HG02571 (cell line): ENCODE measurements around the gene SELENON.

Experiments used
- ATAC-seq: cut with Tn5 transposase; IDR thresholded peaks from one replicate; pipeline ENCODE4 v1.9.1; 2021; ENCODE audit warnings: mild to moderate bottlenecking, moderate library complexity; ENCODE audit not compliant: unreplicated experiment

SELENON gene

DNA sequence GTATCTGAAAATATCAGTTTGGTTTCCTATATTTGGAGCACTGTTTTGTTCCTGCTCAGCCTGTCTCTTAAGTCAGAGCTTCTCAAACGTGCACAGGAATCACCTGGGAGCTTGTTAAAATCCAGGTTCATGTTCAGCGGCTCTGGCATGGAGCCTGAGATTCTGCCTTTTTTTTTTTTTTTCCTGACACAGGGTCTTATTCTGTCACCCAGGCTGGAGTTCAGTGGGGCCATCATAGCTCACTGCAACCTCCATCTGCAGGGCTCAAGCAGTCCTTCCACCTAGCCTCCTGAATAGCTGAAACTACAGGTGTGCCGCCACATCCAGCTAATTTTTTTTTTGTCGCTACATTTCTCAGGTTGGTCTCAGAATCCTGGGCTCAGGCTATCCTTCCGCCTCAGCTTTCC, 12.2 kb upstream of the SELENON start:
- ATAC-seq, result no peak

DNA sequence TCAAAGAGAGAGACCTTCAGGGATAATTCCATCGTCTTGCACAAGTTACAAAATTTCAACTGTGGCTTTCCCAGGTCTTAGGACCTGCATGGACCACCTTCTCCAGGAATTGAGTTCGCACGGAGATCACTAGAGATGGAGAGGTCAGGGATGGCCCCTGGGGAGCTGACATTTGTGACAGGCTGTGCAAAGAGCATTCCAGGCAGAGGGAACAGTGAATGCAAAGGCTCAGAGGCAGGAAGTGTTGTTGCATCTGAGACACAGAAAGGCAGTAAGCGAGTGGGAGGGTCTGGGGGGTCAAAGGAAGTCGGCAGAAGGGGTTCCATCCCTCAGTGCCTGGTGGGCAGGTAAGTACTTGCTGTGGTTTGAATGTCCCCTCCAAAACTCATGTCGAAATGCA, 9.5 kb upstream of the SELENON start:
- no peak for ATAC-seq

DNA sequence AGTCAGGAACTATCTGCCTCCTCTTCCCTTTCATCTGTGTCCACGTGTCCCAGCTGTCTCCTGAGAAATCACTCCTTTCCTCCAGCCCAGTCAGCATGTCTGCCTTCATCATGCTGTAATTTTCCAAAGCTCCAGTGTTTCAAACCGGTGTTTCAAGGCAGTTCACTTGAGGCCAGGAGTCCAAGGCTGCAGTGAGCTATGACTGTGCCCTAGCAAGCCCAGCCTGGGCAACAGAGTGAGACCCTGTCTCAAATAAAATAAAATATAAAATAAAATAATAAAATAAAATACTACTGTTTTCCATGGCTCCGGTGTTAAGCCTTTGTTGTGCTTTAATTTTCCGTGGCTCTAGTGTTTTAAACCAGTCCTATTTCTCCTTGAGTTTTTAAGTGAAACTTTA, 7.9 kb upstream of the SELENON start:
- ATAC-seq, result no peak

DNA sequence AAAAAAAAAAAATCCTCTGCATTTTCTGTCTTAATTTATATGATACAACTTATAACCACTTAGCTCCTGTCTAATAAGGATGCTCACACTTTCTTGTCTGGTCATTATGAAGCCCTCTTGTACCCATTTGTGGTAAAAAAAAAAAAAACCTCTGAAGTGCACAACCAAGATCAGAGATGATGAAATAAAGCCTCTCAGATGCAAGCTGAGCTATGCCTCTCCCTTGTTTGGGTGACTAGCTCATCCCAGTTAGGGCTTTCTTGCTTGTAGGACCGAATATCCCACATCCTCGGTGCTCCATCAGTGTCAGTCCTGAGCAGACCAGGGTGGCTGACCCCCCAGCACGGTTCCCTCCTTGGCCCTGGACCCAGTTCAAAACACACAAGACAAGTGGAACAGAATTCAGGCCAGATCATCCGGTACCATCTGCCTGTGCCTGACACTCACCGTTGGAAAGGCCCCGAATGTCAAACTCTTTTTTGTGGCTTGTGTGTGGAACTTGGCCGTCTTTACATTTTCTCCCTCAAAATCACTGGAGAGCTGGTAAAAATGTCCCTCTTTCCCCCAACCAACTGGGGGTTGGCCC, 6.3 kb upstream of the SELENON start:
- no peak for ATAC-seq

DNA sequence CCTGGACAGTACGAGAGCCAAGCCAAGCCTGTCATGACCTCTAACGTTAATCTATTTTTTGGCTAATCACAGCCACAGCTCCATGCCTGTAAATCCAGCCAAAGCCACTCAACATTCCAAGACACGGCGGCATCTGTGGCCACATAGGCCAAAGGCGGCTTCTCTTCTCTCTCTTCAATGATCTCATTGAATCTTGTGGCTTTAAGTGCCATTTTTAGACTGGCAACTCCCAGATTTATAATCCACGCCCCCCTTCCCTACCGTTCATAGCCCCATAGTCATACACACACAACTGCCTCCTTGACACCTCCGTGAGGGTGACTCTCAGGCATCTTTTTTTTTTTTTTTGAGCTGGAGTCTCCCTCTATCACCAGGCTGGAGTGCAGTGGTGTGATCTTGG, 5.7 kb upstream of the SELENON start:
- ATAC-seq, result no peak

DNA sequence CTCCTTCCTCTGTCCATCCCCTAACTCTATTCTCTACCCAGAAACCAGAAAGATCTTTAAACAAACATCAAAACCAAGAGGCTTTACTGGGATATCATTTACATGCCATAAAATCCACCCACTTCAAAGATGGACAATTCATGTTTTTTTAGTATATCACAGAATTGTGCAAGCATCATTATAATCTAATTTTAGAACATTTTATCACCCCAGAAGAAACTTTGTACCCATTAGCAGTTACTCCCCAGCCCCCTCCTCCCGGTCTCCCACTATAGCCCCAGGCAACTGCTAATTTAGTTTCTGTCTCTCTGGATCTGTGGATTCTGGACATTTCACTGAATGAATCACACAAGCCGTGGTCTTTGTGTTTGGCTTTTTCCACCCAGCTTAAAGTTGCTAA, 4.8 kb upstream of the SELENON start:
- no peak for ATAC-seq

DNA sequence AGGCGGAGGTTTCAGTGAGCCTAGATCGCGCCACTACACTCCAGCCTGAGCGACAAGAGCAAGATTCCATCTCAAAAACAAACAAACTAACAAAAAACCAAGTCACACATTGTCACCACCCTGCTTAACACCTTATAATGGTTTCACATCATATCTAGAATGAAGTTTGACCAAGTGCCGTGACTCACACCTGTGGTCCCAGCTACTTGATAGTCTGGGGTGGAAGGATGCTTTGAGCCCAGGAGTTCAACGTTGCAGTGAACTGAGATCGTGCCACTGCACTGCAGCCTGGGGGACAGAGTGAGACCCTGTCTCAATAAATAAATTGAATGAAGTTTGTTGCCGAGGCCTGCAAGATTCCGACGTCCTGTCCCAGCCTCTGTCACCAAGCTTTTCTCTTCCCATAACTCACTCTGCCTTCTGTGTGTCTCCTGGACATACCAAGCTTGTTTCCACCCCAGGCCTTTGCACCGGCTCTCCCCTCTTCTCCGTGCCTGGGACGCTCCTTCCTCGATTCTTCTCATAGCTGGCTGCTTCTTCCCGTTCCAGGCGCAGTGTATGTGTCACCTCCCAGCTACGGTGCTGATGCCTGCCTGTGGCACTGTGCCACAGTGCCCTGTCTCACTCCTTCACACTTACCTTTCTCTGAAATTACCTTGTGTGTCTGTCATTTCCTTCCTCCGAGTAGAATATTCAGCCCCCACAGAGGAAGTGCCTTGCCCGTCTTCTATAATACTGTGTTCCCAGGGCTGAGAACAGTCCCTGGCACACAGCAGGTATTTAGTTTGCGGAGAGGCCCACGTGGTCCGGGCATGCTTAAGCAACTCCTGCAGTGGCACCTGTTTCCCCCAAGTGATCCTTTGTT, 3.8 kb upstream of the SELENON start:
- ATAC-seq, result no peak

DNA sequence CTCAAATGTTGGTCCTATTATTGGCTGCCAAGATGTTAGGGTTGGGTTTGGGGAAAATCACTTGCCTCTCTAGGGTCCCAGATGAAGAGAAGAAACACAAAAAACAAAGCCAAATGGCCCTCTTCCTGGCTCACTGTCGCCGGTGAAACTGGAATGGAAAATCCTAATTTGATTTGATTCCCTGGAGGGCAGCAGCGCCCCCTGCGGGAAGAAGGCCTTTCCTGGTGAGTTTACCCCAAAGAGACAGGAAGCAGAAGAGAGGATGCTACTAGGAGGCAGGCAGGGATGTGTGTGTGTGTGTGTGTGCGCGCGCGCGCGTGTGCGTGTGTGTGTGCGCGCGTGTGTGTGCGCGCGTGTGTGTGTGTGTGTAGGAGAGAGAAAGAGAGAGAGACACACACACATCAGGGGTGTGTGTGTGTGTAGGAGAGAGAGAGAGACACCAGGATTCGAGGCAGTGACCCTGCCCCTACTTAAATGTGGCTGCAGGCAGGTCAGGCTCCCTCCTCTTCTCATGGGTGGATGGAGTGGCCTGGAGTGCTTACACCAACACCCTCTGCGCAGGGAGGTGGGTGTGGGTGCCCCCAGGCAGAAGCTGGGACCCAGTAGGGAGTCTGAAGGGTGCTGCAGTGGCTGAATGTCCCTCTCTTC, 3.1 kb upstream of the SELENON start:
- no peak for ATAC-seq

DNA sequence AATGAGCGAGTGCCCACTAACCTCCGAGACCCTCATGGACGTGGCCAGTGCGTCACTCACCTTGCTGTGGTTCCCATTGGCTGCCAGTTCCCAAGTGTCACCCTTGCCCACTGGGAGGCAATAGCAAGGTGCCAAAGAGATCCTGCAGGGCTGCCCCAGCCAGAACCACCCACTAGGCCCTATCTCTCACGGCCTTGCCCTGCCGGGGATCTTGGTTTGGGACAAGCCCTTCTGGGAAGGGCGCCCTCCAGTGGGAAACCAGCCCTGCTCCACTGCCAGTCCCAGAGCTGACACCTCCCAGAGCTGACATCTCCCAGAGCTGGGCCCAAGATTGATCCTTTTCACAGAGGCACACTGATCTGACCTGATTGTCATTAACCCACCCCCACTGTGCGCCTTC, 2.1 kb upstream of the SELENON start:
- ATAC-seq, result no peak

DNA sequence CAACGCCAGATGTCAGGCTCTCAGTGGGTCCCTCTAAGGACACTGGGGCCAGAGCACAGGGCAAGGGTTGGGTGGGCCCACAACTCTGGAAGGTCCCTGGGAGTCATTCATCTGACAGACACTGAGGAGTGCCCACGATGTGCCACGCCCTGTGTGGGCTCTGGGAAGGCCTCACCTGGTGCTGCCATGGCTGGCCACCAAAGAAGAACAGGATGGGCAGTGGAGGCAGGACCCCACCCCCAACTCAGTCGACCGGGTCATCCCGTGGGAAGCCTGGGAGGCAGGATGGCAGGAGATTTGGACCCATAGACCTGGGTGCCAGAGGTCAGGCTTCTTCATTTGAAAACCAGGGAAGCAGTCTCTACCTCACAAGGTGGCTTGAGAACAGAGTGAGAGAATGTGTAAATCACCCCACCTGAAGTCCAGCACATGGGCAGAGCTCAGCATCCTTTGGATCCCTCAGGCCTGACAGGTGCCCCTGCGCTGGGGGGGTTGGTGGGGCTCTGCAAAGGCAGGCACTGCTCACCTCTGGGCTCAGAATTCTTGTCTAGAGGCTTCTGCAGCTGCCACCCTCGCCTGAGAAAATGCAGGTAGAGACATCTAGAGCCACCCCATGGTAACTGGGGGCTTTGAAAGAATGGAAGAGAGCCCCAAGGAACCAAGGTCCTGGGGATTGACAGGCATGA, 1.2 kb upstream of the SELENON start:
- ATAC-seq, result no peak

DNA sequence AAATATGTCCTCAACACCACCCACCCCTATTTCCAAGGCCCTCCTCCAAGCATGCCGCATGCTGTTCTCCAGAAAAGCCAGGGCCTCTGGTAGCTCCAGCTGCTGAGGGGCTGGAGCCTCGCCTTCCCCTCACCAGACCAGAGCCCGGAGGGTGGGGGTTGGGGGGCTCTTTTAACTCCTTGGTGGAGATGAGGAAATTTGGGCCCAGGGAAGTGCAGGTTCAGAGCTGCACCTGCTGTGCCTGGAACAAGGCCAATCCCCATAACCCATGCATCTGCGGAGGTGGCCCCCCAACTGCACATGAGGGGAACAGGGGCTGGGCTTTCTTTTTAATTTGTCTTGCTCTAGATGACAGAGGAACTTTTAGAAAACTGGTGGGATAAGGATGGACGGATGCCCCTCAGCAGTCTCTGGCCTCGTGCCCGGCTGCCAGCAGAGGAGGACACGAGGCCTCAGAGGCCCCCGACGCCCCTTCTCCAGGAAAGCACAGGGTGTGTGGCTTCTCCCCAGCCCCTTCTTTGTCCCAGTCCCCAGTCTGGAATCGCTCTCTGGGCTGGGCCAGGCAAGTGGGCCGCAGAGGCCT, 550 bp upstream of the SELENON start:
- ATAC-seq, result no peak

DNA sequence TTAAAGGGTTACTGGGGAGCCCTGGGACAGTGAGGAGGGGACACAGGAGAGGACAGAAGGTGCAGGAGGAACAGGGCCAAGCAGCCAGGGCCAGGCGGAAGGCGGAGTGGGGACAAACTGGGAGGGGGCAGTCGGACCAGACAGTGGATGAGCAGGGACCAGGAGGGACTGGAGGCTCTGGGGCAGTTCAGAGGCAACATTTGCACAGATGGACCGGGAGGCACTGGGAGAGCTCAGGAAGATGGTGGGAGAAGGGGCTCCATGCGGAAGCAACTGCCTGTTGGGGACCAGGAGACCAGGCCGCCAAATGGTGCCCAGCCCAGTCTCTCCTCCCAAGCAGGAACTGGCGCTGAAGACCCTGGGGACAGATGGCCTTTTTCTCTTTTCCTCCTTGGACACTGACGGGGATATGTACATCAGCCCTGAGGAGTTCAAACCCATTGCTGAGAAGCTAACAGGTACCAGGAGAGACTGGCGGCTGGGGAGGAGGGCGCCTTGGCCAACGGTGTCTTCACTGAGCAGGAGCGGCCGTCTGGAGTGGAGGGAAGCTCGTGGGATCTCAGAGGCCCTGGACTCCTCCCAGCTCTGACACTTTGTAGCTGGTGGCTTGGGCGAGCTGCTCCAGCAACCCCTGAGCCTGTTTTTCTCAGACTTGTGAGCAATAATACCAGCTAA, 847 bp downstream of the SELENON start:
- no peak for ATAC-seq

DNA sequence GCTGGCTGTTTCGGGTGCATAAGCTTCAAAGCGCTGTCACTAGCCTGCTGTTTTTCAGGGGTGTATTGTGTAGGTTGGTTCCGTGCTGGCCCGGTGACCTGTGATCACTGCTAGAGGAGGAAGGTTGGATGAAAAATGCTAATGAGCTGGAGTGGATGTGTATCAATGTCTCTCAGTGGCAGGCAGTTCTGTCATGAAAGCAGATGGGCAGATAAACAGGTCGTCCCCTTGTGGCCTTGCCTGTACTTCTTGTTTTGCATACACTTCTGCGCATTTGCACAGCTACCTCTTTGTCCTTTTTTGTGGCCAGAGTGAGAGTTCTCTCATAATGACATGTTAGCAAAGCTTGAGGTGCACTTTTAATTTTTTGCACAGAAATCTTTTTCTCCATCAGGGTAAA, 2.9 kb downstream of the SELENON start:
- ATAC-seq, result no peak

DNA sequence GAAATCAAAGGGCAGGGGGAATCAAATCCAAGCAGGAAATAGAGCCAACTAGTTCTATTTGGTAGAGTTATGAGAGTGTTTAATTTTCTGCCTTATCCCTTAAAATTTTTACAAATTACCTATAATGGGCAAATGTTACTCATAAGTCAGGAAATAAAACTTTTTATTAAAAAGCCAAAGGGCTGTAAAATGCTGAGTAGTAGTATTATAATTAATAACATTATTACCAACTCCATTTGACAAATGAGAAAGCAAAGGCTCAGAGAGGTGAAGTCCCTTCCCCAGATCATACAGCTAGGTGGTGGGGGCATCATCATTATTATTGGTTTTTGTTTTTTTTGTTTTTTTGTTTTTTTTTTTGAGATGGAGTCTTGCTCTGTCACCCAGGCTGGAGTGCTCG, 3.4 kb downstream of the SELENON start:
- no peak for ATAC-seq

DNA sequence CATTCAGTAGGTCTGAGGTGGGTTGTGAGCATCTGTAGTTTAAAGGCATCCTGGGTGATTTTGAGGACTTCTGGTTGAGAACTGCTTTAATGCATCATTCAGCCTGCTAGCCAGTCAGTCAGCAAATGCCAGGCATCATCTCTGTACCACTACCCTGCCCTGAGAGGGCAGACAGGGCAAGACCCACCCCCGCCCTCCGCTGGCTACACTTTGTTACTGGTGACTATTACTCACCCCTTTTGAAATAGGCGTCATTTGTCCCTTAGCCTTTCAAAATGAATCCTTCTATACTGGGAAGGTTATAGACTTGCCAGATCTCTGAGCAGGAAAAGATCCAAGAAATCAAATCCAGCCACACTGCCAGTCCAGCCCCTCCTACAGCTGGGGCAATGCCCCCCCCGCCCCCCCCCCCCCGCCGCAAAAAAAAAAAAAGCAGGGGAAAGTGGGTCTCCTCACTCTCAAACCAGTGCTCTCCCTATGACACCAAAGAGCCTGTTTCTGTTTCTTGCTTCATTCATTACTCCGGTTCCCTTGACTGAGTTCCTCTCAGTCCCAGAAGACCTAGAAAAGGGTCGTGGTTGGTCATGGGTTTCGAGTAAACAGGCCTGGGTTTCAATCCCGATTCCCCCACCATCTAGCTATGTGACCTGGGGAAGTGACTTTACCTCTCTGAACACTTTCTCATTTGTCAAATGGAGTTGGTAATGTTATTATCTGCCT, 4.4 kb downstream of the SELENON start:
- ATAC-seq, result no peak

DNA sequence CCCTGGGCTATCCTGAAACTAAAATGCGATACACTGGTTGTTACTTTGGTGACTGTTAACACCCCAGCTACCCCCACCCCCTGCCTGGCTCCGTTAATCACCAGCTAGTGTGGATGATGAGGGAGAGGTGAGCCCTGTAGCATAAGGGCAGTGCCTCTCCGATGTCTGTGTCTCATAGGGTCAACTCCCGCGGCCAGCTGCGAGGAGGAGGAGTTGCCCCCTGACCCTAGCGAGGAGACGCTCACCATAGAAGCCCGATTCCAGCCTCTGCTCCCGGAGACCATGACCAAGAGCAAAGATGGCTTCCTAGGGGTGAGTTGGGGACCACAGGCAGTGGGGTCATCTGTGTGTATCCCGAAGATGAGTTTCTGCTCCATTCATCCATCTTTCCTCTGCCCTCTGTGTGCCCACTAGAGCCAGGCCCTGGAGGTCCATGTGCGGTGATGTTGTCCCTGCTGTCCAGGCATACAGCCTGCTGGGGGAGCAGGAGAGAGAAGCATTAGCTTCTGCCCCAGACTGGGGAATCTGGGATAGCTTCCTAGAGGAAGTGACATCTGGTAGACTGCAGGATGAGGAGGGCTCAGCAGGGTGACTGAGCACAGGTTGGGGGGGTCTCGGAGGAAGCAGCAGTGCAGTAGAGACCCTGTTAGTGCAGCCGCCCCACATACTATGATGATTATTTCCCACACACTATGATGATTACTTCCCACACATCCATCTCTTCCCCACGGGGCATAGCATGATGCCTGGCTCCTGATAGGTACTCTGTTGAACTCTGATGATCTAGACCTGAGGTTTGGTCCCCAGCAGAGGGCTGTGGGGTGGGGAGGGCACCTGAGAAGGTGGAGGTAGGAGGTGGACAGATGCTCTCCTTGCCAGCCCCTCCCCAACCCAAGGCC, 5.2 kb downstream of the SELENON start:
- no peak for ATAC-seq

DNA sequence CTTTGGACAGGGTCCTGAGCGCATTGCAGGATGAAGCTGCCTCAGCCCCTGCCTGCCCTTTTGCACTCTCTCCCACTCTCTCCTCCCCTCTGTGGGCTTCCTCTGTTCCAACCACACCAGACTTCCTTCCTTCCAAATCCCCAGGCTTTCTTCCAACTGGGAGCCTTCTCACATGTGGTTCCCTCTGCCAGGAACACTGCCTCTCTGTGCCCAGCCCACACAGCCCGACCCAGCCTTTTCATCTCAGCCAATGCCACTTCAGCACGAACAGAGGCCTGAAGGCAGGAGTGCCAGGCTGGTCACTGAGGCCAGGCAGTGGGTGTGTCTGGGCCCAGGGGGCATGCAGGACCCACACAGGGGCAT, 5.9 kb downstream of the SELENON start:
- ATAC-seq, result no peak

DNA sequence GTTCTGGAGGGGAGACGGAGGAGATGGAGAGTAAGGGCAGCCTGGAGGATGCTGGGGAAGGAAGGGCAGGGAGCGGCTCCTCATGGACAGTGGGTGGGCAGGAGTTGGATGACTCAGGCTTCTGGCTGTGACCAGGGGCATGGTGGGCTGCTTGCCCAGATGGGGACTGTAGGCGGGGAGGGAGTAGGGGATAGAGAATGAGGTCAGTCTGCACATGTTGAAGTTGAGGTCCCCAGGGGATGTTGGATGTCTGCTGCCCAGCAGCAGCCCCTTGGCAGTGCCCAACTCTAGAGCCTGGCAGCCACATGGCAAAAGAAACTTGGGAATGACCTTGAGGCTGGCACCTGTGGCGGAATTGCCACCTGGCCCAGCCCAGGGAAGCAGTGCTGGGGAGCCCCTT, 6.4 kb downstream of the SELENON start:
- ATAC-seq, result no peak
